ENCODE results near the gene TGFB1I1.
"Not testable (repeated sequence)": the region's sequence is repeated elsewhere in the genome, so short reads cannot be mapped to it uniquely, and the experiment has no call there.

The TGFB1I1 gene

GRCh38 chr16:31487720-31488467, 15.9 kb downstream of the TGFB1I1 start:
- DNase-seq (ENCODE audit: low read depth in 2 of 2) = peak; percentile 48 to 59

GRCh38 chr16:31488468-31489297, 16.7 kb downstream of the TGFB1I1 start:
- DNase-seq (ENCODE audit: low read depth in 2 of 2) = no peak

GRCh38 chr16:31489298-31489564, 17.3 kb downstream of the TGFB1I1 start:
- no peak for DNase-seq (ENCODE audit: low read depth in 2 of 2)

- no peak for DNase-seq (ENCODE audit: low read depth in 2 of 2)
Measured at GRCh38 chr16:31489616-31490584, 17.9 kb downstream of the TGFB1I1 start.

GRCh38 chr16:31491778-31492418, 19.9 kb downstream of the TGFB1I1 start:
- no peak for DNase-seq (ENCODE audit: low read depth in 2 of 2)

GRCh38 chr16:31493506-31494125, 21.7 kb downstream of the TGFB1I1 start:
- DNase-seq (ENCODE audit: low read depth in 2 of 2) = no peak

GRCh38 chr16:31496670-31497069, 24.7 kb downstream of the TGFB1I1 start:
- no peak for DNase-seq (ENCODE audit: low read depth in 2 of 2)

- no peak for DNase-seq (ENCODE audit: low read depth in 2 of 2)
Measured at GRCh38 chr16:31498493-31498892, 26.5 kb downstream of the TGFB1I1 start.

- DNase-seq (ENCODE audit: low read depth in 2 of 2) = no peak
Measured at GRCh38 chr16:31499928-31500327, 28.0 kb downstream of the TGFB1I1 start.

GRCh38 chr16:31501226-31501965, 29.4 kb downstream of the TGFB1I1 start:
- no peak for DNase-seq (ENCODE audit: low read depth in 2 of 2)

- no peak for DNase-seq (ENCODE audit: low read depth in 2 of 2)
Measured at GRCh38 chr16:31501966-31502348, 30.0 kb downstream of the TGFB1I1 start.

- no peak for DNase-seq (ENCODE audit: low read depth in 2 of 2)
Measured at GRCh38 chr16:31502981-31503380, 31.0 kb downstream of the TGFB1I1 start.

- not testable (repeated sequence) for DNase-seq (ENCODE audit: low read depth in 2 of 2)
Measured at GRCh38 chr16:31503555-31503954, 31.6 kb downstream of the TGFB1I1 start.

GRCh38 chr16:31504159-31504558, 32.2 kb downstream of the TGFB1I1 start:
- no peak for DNase-seq (ENCODE audit: low read depth in 2 of 2)

- no peak for DNase-seq (ENCODE audit: low read depth in 2 of 2)
Measured at GRCh38 chr16:31505483-31505882, 33.5 kb downstream of the TGFB1I1 start.

- no peak for DNase-seq (ENCODE audit: low read depth in 2 of 2)
Measured at GRCh38 chr16:31507617-31507928, 35.6 kb downstream of the TGFB1I1 start.

GRCh38 chr16:31507929-31508705, 36.2 kb downstream of the TGFB1I1 start, which contains the start of gene RUSF1:
RUSF1 (minus strand) TSS chr16:31508391; CDS start chr16:31508373, 18 bp downstream.
- peak; percentile 66 to 78 for DNase-seq (ENCODE audit: low read depth in 2 of 2)

GRCh38 chr16:31508706-31509195, 36.8 kb downstream of the TGFB1I1 start:
- no peak for DNase-seq (ENCODE audit: low read depth in 2 of 2)

- DNase-seq (ENCODE audit: low read depth in 2 of 2) = no peak
Measured at GRCh38 chr16:31513126-31513525, 41.2 kb downstream of the TGFB1I1 start.

- DNase-seq (ENCODE audit: low read depth in 2 of 2) = no peak
Measured at GRCh38 chr16:31513884-31514283, 41.9 kb downstream of the TGFB1I1 start.

Data from stimulated activated CD8-positive, alpha-beta memory T cell treated with anti-CD3 and anti-CD28 coated beads, Interleukin-7, amount 100 ng/mL, for 4 hours (primary cell).